HepG2 (cell line): ENCODE data around the gene CCL17. TPM values are rescaled to one million over a fixed set of nuclear protein-coding genes. Genes with fewer than 3 reads are reported as not detected.

Experiments used
- ARNTL ChIP-seq: sonication (generic); formaldehyde crosslinking; IDR thresholded peaks from 2 replicates; pipeline ENCODE4 v1.4.0; 2020; ENCODE audit warnings: mild to moderate bottlenecking, missing genetic modification reagents
- MAFK ChIP-seq, 2 experiments: IDR thresholded peaks in 1 of 2; conservative IDR thresholded peaks in 1 of 2; 2 replicates each; pipeline ENCODE4 v1.6.1; 2011; ENCODE audit warnings: improper control_type of control experiment in 2 of 2, low read length in 2 of 2
- NONO ChIP-seq, 2 experiments: fragments of 450-650 bp in 1 of 2; sonication (generic) in 1 of 2; formaldehyde crosslinking in 1 of 2; IDR thresholded peaks in 1 of 2; conservative IDR thresholded peaks in 1 of 2; 2 replicates each; pipeline versions ENCODE4 v1.6.1 to v1.8.0; 2017 to 2022; ENCODE audit warnings: mild to moderate bottlenecking in 1 of 2, missing genetic modification reagents in 1 of 2, moderate library complexity in 1 of 2
- TARDBP ChIP-seq: sonication (generic); formaldehyde crosslinking; IDR thresholded peaks from 2 replicates; pipeline ENCODE4 v1.8.0; 2022; ENCODE audit warnings: mild to moderate bottlenecking, missing genetic modification reagents
- ZBTB7B ChIP-seq: sonication (generic); formaldehyde crosslinking; IDR thresholded peaks from 2 replicates; pipeline ENCODE4 v1.4.0; 2020; ENCODE audit warnings: missing genetic modification reagents
- ZFY ChIP-seq: sonication (generic); formaldehyde crosslinking; IDR thresholded peaks from 2 replicates; pipeline ENCODE4 v1.4.0; 2020; ENCODE audit warnings: missing genetic modification reagents
- ZNF3 ChIP-seq: IDR thresholded peaks from 2 replicates; pipeline ENCODE4 v1.7.0; 2017; ENCODE audit warnings: inconsistent platforms
- ZNF350 ChIP-seq: sonication (generic); formaldehyde crosslinking; IDR thresholded peaks from 2 replicates; pipeline ENCODE4 v1.4.0; 2020; ENCODE audit warnings: mild to moderate bottlenecking, low read depth, missing genetic modification reagents, borderline replicate concordance
- ZNF883 ChIP-seq: sonication (generic); formaldehyde crosslinking; IDR thresholded peaks from 2 replicates; pipeline ENCODE4 v1.5.1; 2020; ENCODE audit warnings: mild to moderate bottlenecking, missing genetic modification reagents; ENCODE audit errors: not compliant biosample characterization
- ZSCAN21 ChIP-seq: sonication (generic); formaldehyde crosslinking; IDR thresholded peaks from 2 replicates; pipeline ENCODE4 v1.8.0; 2022; ENCODE audit warnings: mild to moderate bottlenecking, missing genetic modification reagents, moderate library complexity, borderline replicate concordance
- polyA plus RNA-seq, 8 experiments: library from polyadenylated mRNA; depleted of rRNA in 3 of 8; stranded (reverse) in 7 of 8; unstranded in 1 of 8; fragments of >200 nt; fragmentation: Illumina TruSeq in 4 of 8; extraction: Trizol in 4 of 8; gene quantifications; 2 replicates each; pipeline versions ENCODE4 v1.2.1 to v1.2.3, GENCODE V29; 2011 to 2016; ENCODE audit warnings: low read depth in 4 of 8, missing spikeins in 1 of 8, mixed read lengths in 1 of 8; ENCODE audit not compliant: insufficient read depth in 1 of 8
- total RNA-seq, 5 experiments: library from RNA; depleted of rRNA; stranded (reverse); fragments of >200 nt; fragmentation: Illumina TruSeq; extraction: Trizol; gene quantifications; 2 replicates each; pipeline ENCODE4 v1.2.3, GENCODE V29; 2016; ENCODE audit warnings: low read depth in 1 of 5
- TF ChIP-seq, protein P1 (sequence below): sonication (generic); formaldehyde crosslinking; IDR thresholded peaks from one replicate; pipeline ENCODE4 v1.5.1; 2020; ENCODE audit warnings: mild to moderate bottlenecking, missing genetic modification reagents; ENCODE audit errors: not compliant biosample characterization
- TF ChIP-seq, protein P2 (sequence below): sonication (generic); formaldehyde crosslinking; IDR thresholded peaks from 2 replicates; pipeline ENCODE4 v1.4.0; 2020; ENCODE audit warnings: missing genetic modification reagents, mild to moderate bottlenecking, borderline replicate concordance
- TF ChIP-seq, protein P3 (sequence below): fragments of 450-650 bp; IDR thresholded peaks from 2 replicates; pipeline ENCODE4 v1.6.1; 2017
- TF ChIP-seq, protein P4 (sequence below): sonication (generic); formaldehyde crosslinking; IDR thresholded peaks from 2 replicates; pipeline ENCODE4 v1.8.1; 2022; ENCODE audit warnings: low read depth, mild to moderate bottlenecking, missing genetic modification reagents

The CCL17 gene
- total and polyA plus RNA-seq, 2 of the 13 experiments (the other 11 are each of a cell fraction or from before 2014, with no cell fraction given): not detected

DNA sequence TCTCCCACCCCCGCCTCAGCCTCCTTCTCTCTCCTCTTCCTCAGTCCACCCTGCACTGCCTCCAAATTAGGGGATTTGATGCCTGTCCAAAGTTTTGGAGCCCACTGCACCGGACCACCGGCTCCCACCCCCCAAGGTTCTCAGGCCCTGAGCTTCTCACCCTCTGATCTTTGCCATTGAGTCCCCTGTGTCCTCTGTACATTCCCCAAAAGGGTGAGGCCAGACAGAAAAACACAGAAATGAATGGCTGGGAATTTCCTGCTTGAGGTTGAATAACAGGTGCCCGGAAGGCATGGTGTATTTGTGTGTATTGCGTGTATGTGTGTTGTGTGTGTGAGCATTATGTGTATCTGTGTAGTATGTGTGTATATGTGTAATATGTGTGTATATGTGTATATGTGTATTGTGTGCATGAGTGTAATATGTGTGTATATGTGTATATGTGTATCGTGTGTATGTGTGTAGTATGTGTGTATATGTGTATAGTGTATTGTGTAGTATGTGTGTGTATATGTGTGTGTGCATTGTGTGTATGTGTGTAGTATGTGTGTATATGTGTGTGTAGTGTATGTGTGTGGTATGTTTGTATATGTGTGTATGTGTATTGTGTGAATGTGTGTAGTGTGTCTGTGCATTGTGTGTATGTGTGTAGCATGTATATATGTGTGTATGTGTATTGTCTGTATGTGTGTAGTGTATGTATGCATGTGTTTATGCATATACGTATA, 16.0 kb upstream of the CCL17 start (continued):
- TF ChIP-seq, protein P1, sequence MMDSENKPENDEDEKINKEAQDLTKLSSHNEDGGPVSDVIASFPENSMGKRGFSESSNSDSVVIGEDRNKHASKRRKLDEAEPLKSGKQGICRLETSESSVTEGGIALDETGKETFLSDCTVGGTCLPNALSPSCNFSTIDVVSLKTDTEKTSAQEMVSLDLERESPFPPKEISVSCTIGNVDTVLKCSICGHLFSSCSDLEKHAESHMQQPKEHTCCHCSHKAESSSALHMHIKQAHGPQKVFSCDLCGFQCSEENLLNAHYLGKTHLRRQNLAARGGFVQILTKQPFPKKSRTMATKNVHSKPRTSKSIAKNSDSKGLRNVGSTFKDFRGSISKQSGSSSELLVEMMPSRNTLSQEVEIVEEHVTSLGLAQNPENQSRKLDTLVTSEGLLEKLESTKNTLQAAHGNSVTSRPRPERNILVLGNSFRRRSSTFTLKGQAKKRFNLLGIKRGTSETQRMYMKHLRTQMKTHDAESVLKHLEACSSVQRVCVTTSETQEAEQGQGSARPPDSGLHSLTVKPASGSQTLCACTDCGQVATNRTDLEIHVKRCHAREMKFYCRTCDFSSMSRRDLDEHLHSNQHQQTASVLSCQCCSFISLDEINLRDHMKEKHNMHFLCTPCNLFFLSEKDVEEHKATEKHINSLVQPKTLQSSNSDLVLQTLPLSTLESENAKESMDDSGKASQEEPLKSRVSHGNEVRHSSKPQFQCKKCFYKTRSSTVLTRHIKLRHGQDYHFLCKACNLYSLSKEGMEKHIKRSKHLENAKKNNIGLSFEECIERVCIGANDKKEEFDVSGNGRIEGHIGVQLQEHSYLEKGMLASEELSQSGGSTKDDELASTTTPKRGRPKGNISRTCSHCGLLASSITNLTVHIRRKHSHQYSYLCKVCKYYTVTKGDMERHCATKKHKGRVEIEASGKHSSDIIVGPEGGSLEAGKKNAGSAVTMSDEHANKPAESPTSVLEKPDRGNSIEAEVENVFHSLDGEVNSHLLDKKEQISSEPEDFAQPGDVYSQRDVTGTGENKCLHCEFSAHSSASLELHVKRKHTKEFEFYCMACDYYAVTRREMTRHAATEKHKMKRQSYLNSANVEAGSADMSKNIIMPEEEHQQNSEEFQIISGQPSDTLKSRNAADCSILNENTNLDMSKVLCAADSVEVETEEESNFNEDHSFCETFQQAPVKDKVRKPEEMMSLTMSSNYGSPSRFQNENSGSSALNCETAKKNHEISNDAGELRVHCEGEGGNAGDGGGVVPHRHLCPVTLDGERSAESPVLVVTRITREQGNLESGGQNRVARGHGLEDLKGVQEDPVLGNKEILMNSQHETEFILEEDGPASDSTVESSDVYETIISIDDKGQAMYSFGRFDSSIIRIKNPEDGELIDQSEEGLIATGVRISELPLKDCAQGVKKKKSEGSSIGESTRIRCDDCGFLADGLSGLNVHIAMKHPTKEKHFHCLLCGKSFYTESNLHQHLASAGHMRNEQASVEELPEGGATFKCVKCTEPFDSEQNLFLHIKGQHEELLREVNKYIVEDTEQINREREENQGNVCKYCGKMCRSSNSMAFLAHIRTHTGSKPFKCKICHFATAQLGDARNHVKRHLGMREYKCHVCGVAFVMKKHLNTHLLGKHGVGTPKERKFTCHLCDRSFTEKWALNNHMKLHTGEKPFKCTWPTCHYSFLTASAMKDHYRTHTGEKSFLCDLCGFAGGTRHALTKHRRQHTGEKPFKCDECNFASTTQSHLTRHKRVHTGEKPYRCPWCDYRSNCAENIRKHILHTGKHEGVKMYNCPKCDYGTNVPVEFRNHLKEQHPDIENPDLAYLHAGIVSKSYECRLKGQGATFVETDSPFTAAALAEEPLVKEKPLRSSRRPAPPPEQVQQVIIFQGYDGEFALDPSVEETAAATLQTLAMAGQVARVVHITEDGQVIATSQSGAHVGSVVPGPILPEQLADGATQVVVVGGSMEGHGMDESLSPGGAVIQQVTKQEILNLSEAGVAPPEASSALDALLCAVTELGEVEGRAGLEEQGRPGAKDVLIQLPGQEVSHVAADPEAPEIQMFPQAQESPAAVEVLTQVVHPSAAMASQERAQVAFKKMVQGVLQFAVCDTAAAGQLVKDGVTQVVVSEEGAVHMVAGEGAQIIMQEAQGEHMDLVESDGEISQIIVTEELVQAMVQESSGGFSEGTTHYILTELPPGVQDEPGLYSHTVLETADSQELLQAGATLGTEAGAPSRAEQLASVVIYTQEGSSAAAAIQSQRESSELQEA (CRISPR knock-in tag): no peak
- TF ChIP-seq, protein P2, sequence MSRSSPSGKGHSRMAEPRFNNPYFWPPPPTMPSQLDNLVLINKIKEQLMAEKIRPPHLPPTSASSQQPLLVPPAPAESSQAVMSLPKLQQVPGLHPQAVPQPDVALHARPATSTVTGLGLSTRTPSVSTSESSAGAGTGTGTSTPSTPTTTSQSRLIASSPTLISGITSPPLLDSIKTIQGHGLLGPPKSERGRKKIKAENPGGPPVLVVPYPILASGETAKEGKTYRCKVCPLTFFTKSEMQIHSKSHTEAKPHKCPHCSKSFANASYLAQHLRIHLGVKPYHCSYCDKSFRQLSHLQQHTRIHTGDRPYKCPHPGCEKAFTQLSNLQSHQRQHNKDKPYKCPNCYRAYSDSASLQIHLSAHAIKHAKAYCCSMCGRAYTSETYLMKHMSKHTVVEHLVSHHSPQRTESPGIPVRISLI (CRISPR knock-in tag): no peak
- TF ChIP-seq NONO (IDR thresholded peaks at IDR 0.05) (no peak), NONO (CRISPR knock-in tag; conservative IDR thresholded peaks at IDR 0.05) (0 out of 2 replicates have a peak, but pooled peaks have one; percentile 36), TARDBP (no peak), MAFK (conservative IDR thresholded peaks at IDR 0.05 in 1 of 2, IDR thresholded peaks at IDR 0.05 in 1 of 2; ENCODE audit: low read length in 2 of 2) (no peak), ZBTB7B (CRISPR knock-in tag) (no peak), ZNF3 (CRISPR knock-in tag) (no peak), ARNTL (CRISPR knock-in tag) (no peak), ZSCAN21 (no peak), ZNF883 (CRISPR knock-in tag) (no peak), ZNF350 (CRISPR knock-in tag) (no peak), ZFY (no peak)
- TF ChIP-seq, protein P3, sequence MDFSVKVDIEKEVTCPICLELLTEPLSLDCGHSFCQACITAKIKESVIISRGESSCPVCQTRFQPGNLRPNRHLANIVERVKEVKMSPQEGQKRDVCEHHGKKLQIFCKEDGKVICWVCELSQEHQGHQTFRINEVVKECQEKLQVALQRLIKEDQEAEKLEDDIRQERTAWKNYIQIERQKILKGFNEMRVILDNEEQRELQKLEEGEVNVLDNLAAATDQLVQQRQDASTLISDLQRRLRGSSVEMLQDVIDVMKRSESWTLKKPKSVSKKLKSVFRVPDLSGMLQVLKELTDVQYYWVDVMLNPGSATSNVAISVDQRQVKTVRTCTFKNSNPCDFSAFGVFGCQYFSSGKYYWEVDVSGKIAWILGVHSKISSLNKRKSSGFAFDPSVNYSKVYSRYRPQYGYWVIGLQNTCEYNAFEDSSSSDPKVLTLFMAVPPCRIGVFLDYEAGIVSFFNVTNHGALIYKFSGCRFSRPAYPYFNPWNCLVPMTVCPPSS: 0 out of 2 replicates have a peak, but pooled peaks have one; percentile 11
- TF ChIP-seq, protein P4, sequence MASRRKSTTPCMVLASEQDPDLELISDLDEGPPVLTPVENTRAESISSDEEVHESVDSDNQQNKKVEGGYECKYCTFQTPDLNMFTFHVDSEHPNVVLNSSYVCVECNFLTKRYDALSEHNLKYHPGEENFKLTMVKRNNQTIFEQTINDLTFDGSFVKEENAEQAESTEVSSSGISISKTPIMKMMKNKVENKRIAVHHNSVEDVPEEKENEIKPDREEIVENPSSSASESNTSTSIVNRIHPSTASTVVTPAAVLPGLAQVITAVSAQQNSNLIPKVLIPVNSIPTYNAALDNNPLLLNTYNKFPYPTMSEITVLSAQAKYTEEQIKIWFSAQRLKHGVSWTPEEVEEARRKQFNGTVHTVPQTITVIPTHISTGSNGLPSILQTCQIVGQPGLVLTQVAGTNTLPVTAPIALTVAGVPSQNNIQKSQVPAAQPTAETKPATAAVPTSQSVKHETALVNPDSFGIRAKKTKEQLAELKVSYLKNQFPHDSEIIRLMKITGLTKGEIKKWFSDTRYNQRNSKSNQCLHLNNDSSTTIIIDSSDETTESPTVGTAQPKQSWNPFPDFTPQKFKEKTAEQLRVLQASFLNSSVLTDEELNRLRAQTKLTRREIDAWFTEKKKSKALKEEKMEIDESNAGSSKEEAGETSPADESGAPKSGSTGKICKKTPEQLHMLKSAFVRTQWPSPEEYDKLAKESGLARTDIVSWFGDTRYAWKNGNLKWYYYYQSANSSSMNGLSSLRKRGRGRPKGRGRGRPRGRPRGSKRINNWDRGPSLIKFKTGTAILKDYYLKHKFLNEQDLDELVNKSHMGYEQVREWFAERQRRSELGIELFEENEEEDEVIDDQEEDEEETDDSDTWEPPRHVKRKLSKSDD (CRISPR knock-in tag): no peak
